K562 (cell line): ENCODE data around the gene ERCC6. TPM values are rescaled to one million over a fixed set of nuclear protein-coding genes. Genes with fewer than 3 reads are reported as not detected.

Experiments used
- ATAC-seq: fragments of 200-7000 bp; cut with Tn5 transposase; 3 replicates; pipeline ENCODE4 v1.9.1; 2020; ENCODE audit warnings: moderate library complexity
- BruUV-seq: library from RNA; stranded (reverse); fragments of 400-500 nt; replicated peaks from 2 replicates; lab custom pipeline; 2021; lab: Mats Ljungman, UMichigan
- CTCF ChIA-PET: fragments of 300-600 bp; formaldehyde crosslinking; extraction: SDS; loops from one replicate; lab custom pipeline; 2021; ENCODE audit warnings: low intra/inter-chr PET ratio; lab: Yijun Ruan, JAX
- POLR2A ChIA-PET: fragments of 300-600, 350-650 bp; sonication (Branson Sonifier 250); formaldehyde crosslinking; extraction: SDS; loops from one replicate; lab custom pipeline; 2021; ENCODE audit warnings: antibody characterized with exemption, inconsistent platforms; lab: Yijun Ruan, JAX
- DNase-seq, 4 experiments: peaks; one replicate each; pipeline versions ENCODE4 v3.0.0 to v3.0.0-alpha.2; 2011 to 2018; ENCODE audit warnings: low spot score in 3 of 4, mixed read lengths in 3 of 4; ENCODE audit errors: extremely low read depth in 1 of 4
- FAIRE-seq: peaks from 2 replicates; lab custom pipeline; 2011; peaks lifted over from hg19 to GRCh38; lab: Jason Lieb, UNC
- H2AFZ ChIP-seq: 2 replicates; pipeline ENCODE4 v1.6.0; 2011; ENCODE audit warnings: low read depth, low read length, control low read depth, inconsistent platforms
- H3K27ac ChIP-seq: fragments of 200-600 bp; 3 replicates; pipeline ENCODE4 v1.8.0; 2011; ENCODE audit warnings: low read depth, mild to moderate bottlenecking, control low read depth, inconsistent platforms, low read length, moderate library complexity, mixed read lengths; ENCODE audit errors: extremely low read depth
- H3K27me3 ChIP-seq, 2 experiments: fragments of 300-600 bp in 1 of 2; 2 replicates in 1 of 2; 3 replicates in 1 of 2; pipeline versions ENCODE4 v1.6.0 to v1.8.0; 2011; ENCODE audit warnings: inconsistent platforms in 2 of 2, low read length in 2 of 2, mild to moderate bottlenecking in 1 of 2, mixed read lengths in 1 of 2, moderate library complexity in 1 of 2; ENCODE audit not compliant: control insufficient read depth in 2 of 2, insufficient read depth in 2 of 2
- H3K36me3 ChIP-seq: fragments of 300-600 bp; 3 replicates; pipeline ENCODE4 v1.8.0; 2011; ENCODE audit warnings: mild to moderate bottlenecking, low read length, inconsistent platforms; ENCODE audit not compliant: control insufficient read depth, insufficient read depth
- H3K4me1 ChIP-seq, 2 experiments: fragments of 200-600 bp in 1 of 2; replicated peaks in 1 of 2; 2 replicates in 1 of 2; 3 replicates in 1 of 2; pipeline versions ENCODE4 v1.5.1 to v1.8.0; 2011; ENCODE audit warnings: inconsistent platforms in 2 of 2, low read length in 2 of 2, mild to moderate bottlenecking in 1 of 2, mixed read lengths in 1 of 2, moderate library complexity in 1 of 2; ENCODE audit not compliant: control insufficient read depth in 2 of 2, insufficient read depth in 2 of 2
- H3K4me2 ChIP-seq: 2 replicates; pipeline ENCODE4 v1.6.1; 2011; ENCODE audit warnings: low read length, control low read depth, inconsistent platforms, mixed read lengths; ENCODE audit not compliant: insufficient read depth
- H3K4me3 ChIP-seq: fragments of 200-600 bp; sonication (generic), shearing (Covaris generic); 2 replicates; pipeline ENCODE4 v1.5.1; 2016; ENCODE audit warnings: control low read depth, inconsistent platforms
- H3K79me2 ChIP-seq: fragments of 200-600 bp; 3 replicates; pipeline ENCODE4 v1.8.0; 2011; ENCODE audit warnings: low read length, inconsistent platforms; ENCODE audit not compliant: control insufficient read depth, insufficient read depth
- H3K9ac ChIP-seq, 2 experiments: 2 replicates each; pipeline versions ENCODE4 v1.6.0 to v1.6.1; 2011; ENCODE audit warnings: low read depth in 2 of 2, low read length in 2 of 2, control low read depth in 1 of 2, inconsistent platforms in 1 of 2, mild to moderate bottlenecking in 1 of 2, mixed read lengths in 1 of 2; ENCODE audit not compliant: insufficient read depth in 1 of 2
- H3K9me1 ChIP-seq: one replicate; pipeline ENCODE4 v1.6.0; 2011; ENCODE audit warnings: inconsistent platforms, mild to moderate bottlenecking, low read length, moderate library complexity; ENCODE audit not compliant: control insufficient read depth, insufficient read depth
- H3K9me3 ChIP-seq: replicated peaks from 2 replicates; pipeline ENCODE4 v1.5.1; 2011; ENCODE audit warnings: low read depth, low read length, inconsistent platforms; ENCODE audit not compliant: control insufficient read depth, insufficient read depth
- H4K20me1 ChIP-seq: replicated peaks from 2 replicates; pipeline ENCODE4 v1.6.1; 2011; ENCODE audit warnings: low read length, inconsistent platforms, mixed read lengths; ENCODE audit not compliant: control insufficient read depth, insufficient read depth
- ATF2 ChIP-seq: sonication (generic); formaldehyde crosslinking; IDR thresholded peaks from 2 replicates; pipeline ENCODE4 v1.8.1; 2022; ENCODE audit warnings: missing genetic modification reagents
- BDP1 ChIP-seq: IDR thresholded peaks from 3 replicates; pipeline ENCODE4 v1.6.1; 2011; ENCODE audit not compliant: insufficient read length, insufficient read depth
- DEAF1 ChIP-seq: fragments of 450-650 bp; formaldehyde crosslinking; IDR thresholded peaks from 2 replicates; pipeline ENCODE4 v1.4.0; 2020; ENCODE audit warnings: mild to moderate bottlenecking, moderate library complexity
- FOS ChIP-seq: IDR thresholded peaks from 3 replicates; pipeline ENCODE4 v1.6.1; 2011; ENCODE audit not compliant: insufficient read length; ENCODE audit errors: extremely low read depth
- WGBS: fragments of 100-300 bp; shearing (Covaris generic); methylation state at CpG from one replicate; pipeline ENCODE4 v1.1.6; 2016; ENCODE audit warnings: low coverage, mixed read lengths; ENCODE audit not compliant: insufficient coverage; ENCODE audit errors: missing lambda C conversion rate; 5-methylcytosine and 5-hydroxymethylcytosine counted together
- in situ Hi-C: fragments of 300-500 bp; cut with MboI; formaldehyde crosslinking; loops from 4 replicates; pipeline ENCODE4 v1.15.0; 2018; ENCODE audit warnings: inconsistent platforms, mixed read lengths
- intact Hi-C: fragments of 100-400 bp; cut with micrococcal nuclease; formaldehyde crosslinking; loops from 2 replicates; pipeline ENCODE4 v1.14.2; 2022
- polyA plus RNA-seq, 8 experiments: library from polyadenylated mRNA; depleted of rRNA in 4 of 8; stranded (reverse) in 5 of 8; unstranded in 3 of 8; fragments of >200 nt; fragmentation: Nextera tagmentation in 2 of 8; fragmentation: Illumina TruSeq in 1 of 8; extraction: Ambion mirVana in 2 of 8; extraction: Trizol in 1 of 8; gene quantifications; 2 replicates each; pipeline versions ENCODE4 v1.2.1 to v1.2.3, GENCODE V29; 2011 to 2014; ENCODE audit warnings: inconsistent platforms in 1 of 8, missing spikeins in 1 of 8
- total RNA-seq, 7 experiments: library from RNA; depleted of rRNA in 6 of 7; stranded (reverse); fragments of >200 nt in 6 of 7; fragmentation: Illumina TruSeq in 2 of 7; extraction: Trizol in 2 of 7; gene quantifications; 2 replicates each; pipeline versions ENCODE4 v1.2.1 to v1.2.3, GENCODE V29; 2011 to 2021; ENCODE audit warnings: low replicate concordance in 1 of 7

ERCC6 gene
- total and polyA plus RNA-seq, 9 of the 15 experiments (the other 6 are each of a cell fraction or from before 2014, with no cell fraction given), result 7.8 to 17.7 (median 11.8) TPM

GRCh38 chr10:49474901-49475300, 64.0 kb downstream of the ERCC6 start:
- no peak for FAIRE-seq
- intact Hi-C loops, result no loop called here
- Histone ChIP-seq H3K27me3 (no peaks in the 10 kb centered on the region), H3K79me2 (no peaks in the 10 kb centered on the region), H3K4me1 (no peaks in the 10 kb centered on the region), H2AFZ (no peak overlapping the region)
- TF ChIP-seq ATF2 (no peak), BDP1 (no peak), DEAF1 (CRISPR knock-in tag) (no peak), FOS (no peak)
- TF ChIP-seq, all 486 proteins: peak for 0
- no peak for ATAC-seq
- no peak for DNase-seq
- H3K27ac ChIP-seq, result no peak overlapping the region
- no peaks in the 10 kb centered on the region for H3K9me1 ChIP-seq
- in situ Hi-C loops, result no loop called here
- no TSS peak for BruUV-seq
- H3K36me3 ChIP-seq, result peaks cover 28% of the 10 kb centered on the region
- POLR2A ChIA-PET, result interaction anchor here (0.5 kb wide), 1 partner anchor 366 kb away, joined by 3 read pairs; no protein-coding TSS in a partner anchor
- no peak overlapping the region for H3K4me2 ChIP-seq
- CTCF ChIA-PET, result interaction anchor here (0.5 kb wide), 1 partner anchor 470 kb away, joined by 3 read pairs; no protein-coding TSS in a partner anchor
- no peak overlapping the region for H3K4me3 ChIP-seq
- H4K20me1 ChIP-seq, result no peaks in the 10 kb centered on the region
- H3K9me3 ChIP-seq, result no peaks in the 10 kb centered on the region
- 32% methylated on average over 3 of the region's 3 CpGs for WGBS
- no peak overlapping the region for H3K9ac ChIP-seq
